SU-DHL-6 (cell line): ENCODE data around the gene BHMT2.

Experiments used
- CTCF ChIP-seq: fragments of 200-600 bp; sonication (generic); IDR thresholded peaks from one replicate; pipeline ENCODE4 v1.5.1; 2017; ENCODE audit warnings: antibody characterized with exemption, mild to moderate bottlenecking, low read length, moderate library complexity; ENCODE audit not compliant: insufficient read depth, poor library complexity, severe bottlenecking
- EZH2phosphoT487 ChIP-seq: fragments of 200-600 bp; sonication (generic), shearing (Covaris generic); conservative IDR thresholded peaks from 2 replicates; pipeline ENCODE4 v1.6.1; 2018; ENCODE audit warnings: mild to moderate bottlenecking, antibody characterized with exemption, low read length, moderate library complexity, mixed read lengths

GRCh38 chr5:79122973-79123372, 53.4 kb downstream of the BHMT2 start:
- no peak for TF ChIP-seq CTCF
- TF ChIP-seq EZH2phosphoT487 = no peak
